RPMI7951 (cell line): ENCODE data around the gene MRPS35. TPM values are rescaled to one million over a fixed set of nuclear protein-coding genes. Genes with fewer than 3 reads are reported as not detected.

Source experiments
- DNase-seq: peaks from one replicate; pipeline ENCODE4 v3.0.0-alpha.2; 2012; ENCODE audit warnings: low read depth
- total RNA-seq: library from RNA; depleted of rRNA; stranded (reverse); fragments of >200 nt; shearing (Covaris generic); gene quantifications from 2 replicates; pipeline ENCODE4 v1.2.3, GENCODE V29; 2014; rRNA removed

Gene MRPS35
- 51.0 and 62.5 TPM in 2 replicates for total RNA-seq

DNA sequence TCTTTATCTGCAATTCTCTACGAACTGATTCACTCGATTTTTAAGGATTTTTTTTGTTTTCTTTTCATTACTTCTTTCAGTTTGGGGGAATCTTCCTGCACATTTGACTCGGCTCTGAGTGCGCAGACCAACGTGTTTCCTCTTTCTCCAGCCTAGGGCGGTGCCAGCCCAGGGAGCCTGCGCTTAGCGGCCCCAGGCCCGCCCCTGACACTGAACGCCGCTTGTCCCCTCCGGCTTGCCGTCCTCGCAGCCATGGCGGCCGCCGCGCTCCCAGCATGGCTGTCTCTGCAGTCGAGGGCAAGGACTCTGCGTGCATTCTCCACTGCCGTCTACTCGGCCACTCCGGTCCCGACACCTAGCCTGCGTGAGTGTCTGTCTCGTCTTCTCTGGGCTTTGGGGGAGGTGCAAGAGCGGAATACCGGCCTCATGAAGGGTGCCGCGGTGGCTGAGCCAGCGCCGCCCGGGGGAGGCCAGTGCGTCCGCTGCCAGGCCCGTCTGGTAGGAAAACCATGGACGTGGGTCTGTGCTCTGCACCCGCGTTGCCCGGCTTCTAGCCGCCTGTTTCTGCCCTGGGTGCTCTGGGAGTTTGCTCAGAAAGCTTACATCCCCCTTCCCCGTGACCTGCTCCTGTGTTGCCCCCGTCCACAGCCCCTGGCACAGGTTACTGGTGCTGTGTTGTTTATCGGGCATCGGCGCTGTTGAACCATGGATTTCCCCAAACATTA is at the start of gene MRPS35:
MRPS35 (plus strand) TSS at position 241 of the 725 bp plus-strand sequence; CDS start at position 253, 12 bp downstream.
- DNase-seq, result peak; percentile 89

DNA sequence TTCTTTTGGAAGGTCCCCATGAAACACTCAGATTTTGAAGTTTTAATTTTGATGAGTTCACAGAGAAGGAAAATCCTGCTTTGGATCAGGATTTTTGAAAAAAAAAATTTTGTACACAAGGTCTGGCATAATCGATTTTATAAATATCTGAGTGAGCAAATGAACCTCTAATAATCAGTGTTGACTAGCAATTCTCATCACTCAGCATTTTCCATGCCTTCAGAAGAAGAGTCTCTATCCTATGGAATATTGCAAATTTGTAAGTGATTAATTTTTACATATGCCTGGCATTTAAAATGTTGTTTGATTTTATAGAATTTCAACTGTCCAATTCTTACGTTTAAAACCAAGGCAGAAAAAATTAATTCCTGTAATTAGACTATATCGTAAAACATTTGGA is 44.9 kb upstream of the MRPS35 start:
- no peak for DNase-seq

GRCh38 chr12:27666510-27666909 is 44.1 kb upstream of the MRPS35 start:
- DNase-seq, result no peak

- DNase-seq, result peak; percentile 94
Measured at GRCh38 chr12:27667540-27667939, 43.1 kb upstream of the MRPS35 start.

DNA sequence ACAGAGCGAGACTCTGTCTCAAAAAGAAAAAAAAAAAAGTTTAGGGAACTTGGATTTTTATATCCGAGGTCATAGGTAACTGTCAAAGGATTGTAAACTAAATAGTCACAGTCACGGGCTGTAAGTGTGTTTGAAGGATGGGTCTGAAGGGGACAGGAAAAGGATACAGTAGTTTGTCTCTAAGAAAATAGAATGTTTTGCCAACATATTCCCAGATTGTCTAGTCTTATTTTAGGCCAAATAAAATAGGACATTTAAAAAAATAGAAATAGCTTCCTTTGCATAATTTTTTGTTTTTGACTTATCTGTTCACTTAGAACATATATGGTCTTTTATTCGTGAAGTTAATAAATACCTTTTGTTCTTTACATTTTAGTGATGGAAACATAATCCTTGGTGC is 38.6 kb upstream of the MRPS35 start:
- no peak for DNase-seq

GRCh38 chr12:27672643-27673042 is 38.0 kb upstream of the MRPS35 start:
- DNase-seq, result no peak

- no peak for DNase-seq
Measured at GRCh38 chr12:27673101-27673718, 37.4 kb upstream of the MRPS35 start.

- no peak for DNase-seq
Measured at GRCh38 chr12:27674989-27675388, 35.6 kb upstream of the MRPS35 start.

- DNase-seq, result no peak
Measured at GRCh38 chr12:27680619-27681018, 30.0 kb upstream of the MRPS35 start.

GRCh38 chr12:27682534-27682933 is 28.1 kb upstream of the MRPS35 start:
- peak; percentile 12 for DNase-seq

DNA sequence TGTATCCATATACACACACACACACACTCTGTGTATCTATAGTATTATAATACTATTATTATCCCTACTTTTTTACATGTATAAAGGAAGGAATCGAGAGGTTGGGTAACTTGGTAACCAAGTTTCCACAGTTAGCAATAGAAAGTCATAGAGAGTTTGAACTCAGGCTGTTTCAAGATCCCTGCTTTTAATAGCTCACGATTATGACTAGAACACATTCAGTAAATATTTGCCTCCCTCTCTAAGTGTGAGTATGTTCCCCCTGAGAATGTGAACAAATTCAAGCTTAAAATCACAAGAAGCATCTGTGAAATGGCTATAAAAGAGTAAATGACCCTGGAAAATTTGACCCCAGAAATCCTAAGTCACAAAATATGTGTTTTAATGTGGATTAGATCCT is 25.4 kb upstream of the MRPS35 start:
- DNase-seq, result no peak

GRCh38 chr12:27686147-27686546 is 24.5 kb upstream of the MRPS35 start:
- no peak for DNase-seq

DNA sequence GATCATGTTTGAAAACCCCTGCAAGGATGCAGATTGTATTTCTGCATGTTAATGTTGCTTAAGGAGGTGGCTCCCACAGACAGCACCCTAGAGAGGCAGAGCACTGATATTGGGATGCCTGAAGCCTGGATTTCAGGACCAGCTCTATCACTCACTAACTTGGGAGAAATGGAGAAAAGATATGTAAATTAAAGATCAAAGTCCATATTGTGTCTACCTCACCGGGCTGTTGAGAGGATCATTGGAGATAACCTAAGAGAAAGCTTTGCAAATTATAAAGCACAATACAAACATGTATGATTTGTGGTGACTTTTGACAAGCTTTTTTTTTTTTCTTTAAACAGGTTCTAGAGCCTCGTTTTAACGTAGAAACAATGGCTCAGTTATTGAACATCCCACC is 22.0 kb upstream of the MRPS35 start:
- DNase-seq, result no peak

GRCh38 chr12:27689558-27690180 is 21.0 kb upstream of the MRPS35 start:
- DNase-seq, result no peak

GRCh38 chr12:27693403-27693802 is 17.2 kb upstream of the MRPS35 start:
- no peak for DNase-seq

DNA sequence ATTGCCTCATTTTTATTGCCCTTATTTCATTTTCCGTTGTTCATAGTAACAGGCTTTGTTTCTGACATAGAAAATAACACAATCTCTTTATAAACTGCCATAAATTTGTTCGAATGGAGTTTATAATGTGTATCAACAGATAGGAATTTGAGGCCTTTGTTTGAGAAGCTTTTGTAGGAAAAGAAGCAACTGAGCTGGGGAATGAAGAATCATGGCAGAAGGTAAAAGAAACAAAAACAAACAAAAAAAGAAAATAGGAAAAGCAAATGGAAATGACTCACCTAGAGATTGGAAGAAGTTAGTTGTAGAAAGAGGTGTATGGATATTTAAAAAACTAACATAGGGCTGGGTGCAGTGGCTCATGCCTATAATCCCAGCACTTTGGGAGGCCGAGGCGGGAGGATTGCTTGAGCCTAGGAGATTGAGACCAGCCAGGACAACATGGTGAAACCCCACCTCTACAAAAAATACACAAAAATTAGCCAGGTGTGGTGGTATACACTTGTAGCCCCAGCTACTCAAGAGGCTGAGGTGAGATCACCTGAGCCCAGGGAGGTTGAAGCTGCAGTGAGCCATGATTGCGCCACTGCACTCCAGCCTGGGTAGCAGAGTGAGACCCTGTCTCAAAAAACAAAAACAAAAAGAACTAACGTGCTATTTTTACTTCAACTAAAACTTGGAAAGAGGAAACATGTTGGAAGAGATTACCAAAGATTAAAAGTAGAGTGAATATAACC is 14.9 kb upstream of the MRPS35 start:
- no peak for DNase-seq

GRCh38 chr12:27696293-27696652 is 14.4 kb upstream of the MRPS35 start, which contains the start of gene REP15:
REP15 (plus strand) TSS chr12:27696447; CDS start chr12:27696563, 116 bp downstream.
- no peak for DNase-seq

DNA sequence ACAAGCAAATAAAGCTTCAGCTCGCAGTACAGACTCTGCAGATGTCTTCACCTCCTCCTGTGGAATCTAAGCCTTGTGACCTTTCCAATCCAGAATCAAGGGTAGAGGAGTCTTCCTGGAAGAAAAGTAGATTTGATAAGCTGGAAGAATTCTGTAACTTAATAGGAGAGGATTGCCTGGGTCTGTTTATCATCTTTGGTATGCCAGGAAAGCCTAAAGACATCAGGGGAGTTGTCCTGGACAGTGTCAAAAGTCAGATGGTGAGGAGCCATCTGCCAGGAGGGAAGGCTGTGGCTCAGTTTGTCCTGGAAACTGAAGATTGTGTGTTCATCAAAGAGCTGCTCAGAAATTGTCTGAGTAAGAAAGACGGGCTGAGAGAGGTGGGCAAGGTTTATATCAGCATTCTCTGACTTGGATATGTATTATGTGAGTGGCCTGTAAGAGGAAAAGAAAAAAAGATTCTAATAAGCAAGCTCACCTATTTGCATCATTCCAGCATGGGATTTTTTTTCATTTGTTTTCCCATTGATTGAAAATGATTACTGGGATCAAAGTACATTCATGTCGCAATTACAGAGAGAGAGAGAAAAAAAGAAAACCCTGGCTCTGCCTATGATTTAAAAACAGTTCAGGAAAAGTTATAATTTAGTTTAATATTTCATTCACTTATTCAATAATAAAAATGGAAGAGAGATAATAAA is 13.6 kb upstream of the MRPS35 start:
- no peak for DNase-seq

DNA sequence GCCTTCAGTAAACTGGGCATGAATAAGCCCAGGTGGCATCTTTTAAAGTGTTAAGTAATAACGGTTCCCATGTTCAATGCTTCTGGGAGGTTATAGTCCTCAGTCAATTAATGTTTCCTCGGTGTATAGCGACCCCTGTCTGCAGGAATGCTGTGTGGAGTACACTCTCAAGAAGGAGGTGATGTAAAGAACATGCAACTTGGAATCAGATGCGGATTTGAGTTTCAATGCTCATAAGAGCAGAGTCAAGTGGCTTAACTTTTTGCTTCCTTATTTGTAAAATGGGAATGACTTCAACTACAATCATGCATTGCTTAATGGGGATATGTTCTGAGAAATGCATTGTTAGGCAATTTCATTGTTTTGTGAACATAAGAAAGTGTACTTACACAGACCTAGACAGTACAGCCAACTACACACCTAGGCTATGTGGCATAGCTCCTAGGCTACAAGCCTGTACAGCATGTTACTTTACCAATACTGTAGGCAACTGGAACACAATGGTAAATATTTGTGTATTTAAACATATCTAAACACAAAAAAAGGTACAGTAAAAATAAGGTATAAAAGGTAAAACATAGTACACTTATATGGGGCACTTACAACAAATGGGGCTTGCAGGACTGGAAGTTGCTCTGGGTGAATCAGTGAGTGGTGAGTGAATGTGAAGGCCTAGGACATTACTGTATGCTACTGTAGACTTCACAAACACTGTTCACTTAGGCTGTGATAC is 6.7 kb upstream of the MRPS35 start:
- DNase-seq, result peak; percentile 71

DNA sequence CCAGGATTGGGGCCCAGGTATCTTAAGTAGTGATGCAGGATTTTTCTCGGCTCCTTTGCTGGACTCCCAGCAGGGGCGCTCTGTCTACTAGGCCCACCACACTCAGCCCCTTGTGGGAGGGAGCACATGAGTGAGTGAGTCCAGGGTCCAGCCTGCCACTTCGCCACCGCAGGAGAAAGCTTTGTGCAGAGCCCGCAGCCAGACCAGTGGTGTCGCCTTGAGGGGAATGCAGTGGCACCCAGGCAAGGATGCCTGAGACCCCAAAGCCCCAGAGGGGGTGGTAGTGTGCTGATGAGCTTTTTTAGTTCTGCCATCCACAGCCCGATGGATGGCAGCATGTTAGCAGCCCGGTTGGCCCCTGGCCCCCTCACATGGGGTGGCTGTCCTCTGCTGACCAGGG is 5.4 kb upstream of the MRPS35 start:
- no peak for DNase-seq

GRCh38 chr12:27707216-27707615 is 3.4 kb upstream of the MRPS35 start:
- no peak for DNase-seq
